ACC112 (cell line): ENCODE results near the gene TMEM240.
"Not testable (repeated sequence)": the region's sequence is repeated elsewhere in the genome, so short reads cannot be mapped to it uniquely, and the experiment has no call there.

Experiments
- H2AFZ ChIP-seq: fragments of 200-600 bp; sonication (generic); one replicate; pipeline ENCODE4 v1.6.0; 2017; ENCODE audit warnings: antibody characterized with exemption, low read length; ENCODE audit not compliant: unreplicated experiment
- H3K27ac ChIP-seq: fragments of 200-600 bp; sonication (generic); 2 replicates; pipeline ENCODE4 v1.5.1; 2014; ENCODE audit warnings: low read depth, mild to moderate bottlenecking, antibody characterized with exemption, low read length, moderate library complexity
- H3K27me3 ChIP-seq: fragments of 200-600 bp; sonication (generic); 2 replicates; pipeline ENCODE4 v1.6.1; 2014; ENCODE audit warnings: mild to moderate bottlenecking, antibody characterized with exemption, low read length, moderate library complexity, mixed read lengths; ENCODE audit not compliant: insufficient read depth
- H3K36me3 ChIP-seq: fragments of 200-600 bp; sonication (generic); 2 replicates; pipeline ENCODE4 v1.6.1; 2016; ENCODE audit warnings: mild to moderate bottlenecking, antibody characterized with exemption, low read length, moderate library complexity, mixed read lengths; ENCODE audit not compliant: insufficient read depth
- H3K4me1 ChIP-seq: fragments of 200-600 bp; sonication (generic); one replicate; pipeline ENCODE4 v1.6.1; 2016; ENCODE audit warnings: low read length, mixed read lengths; ENCODE audit not compliant: insufficient read depth, unreplicated experiment, control insufficient read depth
- H3K4me3 ChIP-seq: fragments of 200-600 bp; sonication (generic); 2 replicates; pipeline ENCODE4 v1.5.1; 2014; ENCODE audit warnings: mild to moderate bottlenecking, low read depth, low read length
- H3K79me2 ChIP-seq: fragments of 200-600 bp; sonication (generic); one replicate; pipeline ENCODE4 v1.6.0; 2016; ENCODE audit warnings: low read length; ENCODE audit not compliant: control insufficient read depth, unreplicated experiment, insufficient read depth

The TMEM240 gene

GRCh38 chr1:1567152-1567875 is 26.9 kb upstream of the TMEM240 start:
- H3K4me3 ChIP-seq, result no peak overlapping the region
- peaks cover 92% of the 10 kb centered on the region for H3K79me2 ChIP-seq
- no peaks in the 10 kb centered on the region for H3K27me3 ChIP-seq
- H3K27ac ChIP-seq, result no peak overlapping the region
- no peak overlapping the region for H2AFZ ChIP-seq
- H3K36me3 ChIP-seq, result peaks cover 34% of the 10 kb centered on the region
- no peaks in the 10 kb centered on the region for H3K4me1 ChIP-seq

- H3K36me3 ChIP-seq, result peaks cover 39% of the 10 kb centered on the region
- peaks cover 88% of the 10 kb centered on the region for H3K79me2 ChIP-seq
- no peak overlapping the region for H3K27ac ChIP-seq
Measured at GRCh38 chr1:1565340-1565739, 24.9 kb upstream of the TMEM240 start.

GRCh38 chr1:1564268-1564667 is 23.8 kb upstream of the TMEM240 start:
- no peak overlapping the region for H2AFZ ChIP-seq
- H3K27me3 ChIP-seq, result no peaks in the 10 kb centered on the region
- H3K27ac ChIP-seq, result no peak overlapping the region
- peaks cover 36% of the 10 kb centered on the region for H3K36me3 ChIP-seq
- no peak overlapping the region for H3K4me3 ChIP-seq
- no peaks in the 10 kb centered on the region for H3K4me1 ChIP-seq
- peaks cover 80% of the 10 kb centered on the region for H3K79me2 ChIP-seq

More at GRCh38 chr1:1565340-1565739, 24.9 kb upstream of the TMEM240 start:
- Histone ChIP-seq H3K4me3 (no peak overlapping the region), H3K4me1 (no peaks in the 10 kb centered on the region), H2AFZ (no peak overlapping the region), H3K27me3 (no peaks in the 10 kb centered on the region)

- Histone ChIP-seq H3K36me3 (peaks cover 36% of the 10 kb centered on the region), H2AFZ (no peak overlapping the region), H3K79me2 (peaks cover 74% of the 10 kb centered on the region), H3K4me3 (no peak overlapping the region), H3K27ac (no peak overlapping the region), H3K27me3 (no peaks in the 10 kb centered on the region), H3K4me1 (no peaks in the 10 kb centered on the region)
Measured at GRCh38 chr1:1563688-1564087, 23.3 kb upstream of the TMEM240 start.

GRCh38 chr1:1562556-1563195 is 22.3 kb upstream of the TMEM240 start:
- no peak overlapping the region for H3K4me3 ChIP-seq
- H3K79me2 ChIP-seq, result peaks cover 64% of the 10 kb centered on the region
- H3K27me3 ChIP-seq, result no peaks in the 10 kb centered on the region
- peaks cover 36% of the 10 kb centered on the region for H3K36me3 ChIP-seq
- no peak overlapping the region for H3K27ac ChIP-seq
- H3K4me1 ChIP-seq, result no peaks in the 10 kb centered on the region
- H2AFZ ChIP-seq, result no peak overlapping the region

GRCh38 chr1:1561801-1562470 is 21.5 kb upstream of the TMEM240 start:
- Histone ChIP-seq H3K4me3 (no peak overlapping the region), H2AFZ (no peak overlapping the region), H3K27ac (no peak overlapping the region), H3K36me3 (peaks cover 34% of the 10 kb centered on the region), H3K79me2 (peaks cover 57% of the 10 kb centered on the region), H3K27me3 (no peaks in the 10 kb centered on the region), H3K4me1 (no peaks in the 10 kb centered on the region)

- H2AFZ ChIP-seq, result no peak overlapping the region
- no peak overlapping the region for H3K27ac ChIP-seq
- H3K79me2 ChIP-seq, result peaks cover 40% of the 10 kb centered on the region
Measured at GRCh38 chr1:1560178-1560577, 19.8 kb upstream of the TMEM240 start.

GRCh38 chr1:1559066-1559465 is 18.6 kb upstream of the TMEM240 start:
- no peak overlapping the region for H2AFZ ChIP-seq
- H3K79me2 ChIP-seq, result peaks cover 33% of the 10 kb centered on the region
- H3K27me3 ChIP-seq, result no peaks in the 10 kb centered on the region
- H3K27ac ChIP-seq, result no peak overlapping the region
- peaks cover 20% of the 10 kb centered on the region for H3K36me3 ChIP-seq
- H3K4me1 ChIP-seq, result peaks cover 11% of the 10 kb centered on the region
- H3K4me3 ChIP-seq, result no peak overlapping the region

More at GRCh38 chr1:1560178-1560577, 19.8 kb upstream of the TMEM240 start:
- Histone ChIP-seq H3K4me1 (peaks cover 3% of the 10 kb centered on the region), H3K4me3 (no peak overlapping the region), H3K36me3 (peaks cover 28% of the 10 kb centered on the region), H3K27me3 (no peaks in the 10 kb centered on the region)

GRCh38 chr1:1558591-1558990 is 18.2 kb upstream of the TMEM240 start:
- H3K36me3 ChIP-seq, result peaks cover 15% of the 10 kb centered on the region; the same call in 1 of the 2 replicates
- H3K27me3 ChIP-seq, result no peaks in the 10 kb centered on the region
- no peak overlapping the region for H3K27ac ChIP-seq
- peaks cover 31% of the 10 kb centered on the region for H3K79me2 ChIP-seq
- H2AFZ ChIP-seq, result no peak overlapping the region
- no peak overlapping the region for H3K4me3 ChIP-seq
- H3K4me1 ChIP-seq, result peaks cover 11% of the 10 kb centered on the region

- peaks cover 24% of the 10 kb centered on the region for H3K79me2 ChIP-seq
- not testable (repeated sequence) for H3K4me3 ChIP-seq, H3K27me3 ChIP-seq, H2AFZ ChIP-seq, H3K27ac ChIP-seq
- peaks cover 11% of the 10 kb centered on the region; the same call in 1 of the 2 replicates for H3K36me3 ChIP-seq
- peaks cover 11% of the 10 kb centered on the region for H3K4me1 ChIP-seq
Measured at GRCh38 chr1:1557688-1558087, 17.3 kb upstream of the TMEM240 start.
